ENCODE data around the gene PCDHGB6. TPM values are rescaled to one million over a fixed set of nuclear protein-coding genes. Genes with fewer than 3 reads are reported as not detected.

PCDHGB6 gene
- total RNA-seq, 3 donors from 2014 or later (not counting 1 experiment from before 2014, with no cell fraction given): 2.1 to 5.9 (median 2.9) TPM

DNA sequence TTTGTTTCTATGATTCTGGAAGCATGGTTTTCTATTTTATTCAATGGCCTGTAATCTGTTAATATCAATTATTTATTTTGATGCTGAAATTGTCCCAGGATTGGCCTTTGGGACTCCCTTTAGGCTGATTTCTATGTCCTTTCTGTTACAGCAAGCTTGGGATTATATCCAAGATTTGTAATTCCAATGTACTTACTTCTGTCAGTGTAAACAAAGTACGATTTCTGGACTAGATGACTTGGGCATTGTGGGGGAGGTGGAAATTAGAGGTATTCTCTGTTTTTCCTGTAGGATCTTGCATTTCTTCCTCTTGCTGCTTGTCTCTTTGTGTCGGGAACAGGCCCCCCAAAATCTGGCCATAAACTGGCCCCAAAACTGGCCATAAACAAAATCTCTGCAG lies 26.2 kb downstream of the PCDHGB6 start:
- Mint-ChIP-seq H3K4me3 (no peak overlapping the region), H3K9me3 (peaks cover 3 to 14% of the 10 kb centered on the region in 2 donors), H3K27me3 (ENCODE audit: low read depth in 2 of 2) (peaks cover 27 to 38% of the 10 kb centered on the region in 2 donors), H3K27ac (no peak overlapping the region), H3K4me1 (peaks cover 8 to 16% of the 10 kb centered on the region in 2 donors), H3K36me3 (peaks cover 9% of the 10 kb centered on the region)
- no peak for ATAC-seq
- intact Hi-C loops (cut with micrococcal nuclease): no loop called here
- H3K27ac ChIP-seq (ENCODE audit: low read length): no peak overlapping the region
- whole genome bisulfite sequencing (ENCODE audit: insufficient coverage): 71% methylated on average over 2 of the region's 2 CpGs
- no peak overlapping the region for H3K4me3 ChIP-seq (ENCODE audit: low read length)
- no peaks in the 10 kb centered on the region for H3K36me3 ChIP-seq (ENCODE audit: control insufficient read depth, insufficient read depth, low read length)
- no peak for DNase-seq
- TF ChIP-seq, protein P1, sequence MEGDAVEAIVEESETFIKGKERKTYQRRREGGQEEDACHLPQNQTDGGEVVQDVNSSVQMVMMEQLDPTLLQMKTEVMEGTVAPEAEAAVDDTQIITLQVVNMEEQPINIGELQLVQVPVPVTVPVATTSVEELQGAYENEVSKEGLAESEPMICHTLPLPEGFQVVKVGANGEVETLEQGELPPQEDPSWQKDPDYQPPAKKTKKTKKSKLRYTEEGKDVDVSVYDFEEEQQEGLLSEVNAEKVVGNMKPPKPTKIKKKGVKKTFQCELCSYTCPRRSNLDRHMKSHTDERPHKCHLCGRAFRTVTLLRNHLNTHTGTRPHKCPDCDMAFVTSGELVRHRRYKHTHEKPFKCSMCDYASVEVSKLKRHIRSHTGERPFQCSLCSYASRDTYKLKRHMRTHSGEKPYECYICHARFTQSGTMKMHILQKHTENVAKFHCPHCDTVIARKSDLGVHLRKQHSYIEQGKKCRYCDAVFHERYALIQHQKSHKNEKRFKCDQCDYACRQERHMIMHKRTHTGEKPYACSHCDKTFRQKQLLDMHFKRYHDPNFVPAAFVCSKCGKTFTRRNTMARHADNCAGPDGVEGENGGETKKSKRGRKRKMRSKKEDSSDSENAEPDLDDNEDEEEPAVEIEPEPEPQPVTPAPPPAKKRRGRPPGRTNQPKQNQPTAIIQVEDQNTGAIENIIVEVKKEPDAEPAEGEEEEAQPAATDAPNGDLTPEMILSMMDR (IDR thresholded peaks at IDR 0.05): no peak
- H3K4me1 ChIP-seq (ENCODE audit: control insufficient read depth, insufficient read depth, low read length): peaks cover 15% of the 10 kb centered on the region
- H3K9me3 ChIP-seq (ENCODE audit: control insufficient read depth, insufficient read depth, low read length): peaks cover 24% of the 10 kb centered on the region
- H3K27me3 ChIP-seq (ENCODE audit: control insufficient read depth, insufficient read depth, low read length): peaks cover 53% of the 10 kb centered on the region

DNA sequence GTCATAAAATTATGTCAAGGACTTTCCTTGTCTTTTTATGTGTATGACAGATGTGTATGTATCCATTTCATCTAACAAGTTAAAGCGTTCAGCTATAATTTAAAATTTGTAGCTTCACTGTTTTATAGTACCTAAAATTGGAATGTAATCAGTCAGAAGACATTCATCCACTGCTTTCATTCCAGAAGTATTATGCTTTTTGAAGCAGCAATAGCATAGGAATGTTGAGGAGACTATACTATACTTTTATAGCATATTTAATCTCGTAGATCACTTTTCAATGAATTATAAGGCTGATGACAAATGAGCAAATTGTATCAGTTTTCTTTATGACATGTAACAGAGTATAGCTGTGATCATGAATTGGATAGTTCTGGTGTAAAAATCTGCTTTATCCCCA lies 29.4 kb downstream of the PCDHGB6 start:
- Mint-ChIP-seq H3K4me3 (no peak overlapping the region), H3K36me3 (no peaks in the 10 kb centered on the region), H3K9me3 (peaks cover 3 to 6% of the 10 kb centered on the region in 2 donors), H3K27me3 (ENCODE audit: low read depth in 2 of 2) (peaks cover 7 to 22% of the 10 kb centered on the region in 2 donors), H3K4me1 (no peaks in the 10 kb centered on the region), H3K27ac (no peak overlapping the region)
- Histone ChIP-seq H3K4me3 (ENCODE audit: low read length) (no peak overlapping the region), H3K4me1 (ENCODE audit: control insufficient read depth, insufficient read depth, low read length) (no peaks in the 10 kb centered on the region), H3K36me3 (ENCODE audit: control insufficient read depth, insufficient read depth, low read length) (no peaks in the 10 kb centered on the region), H3K27me3 (ENCODE audit: control insufficient read depth, insufficient read depth, low read length) (peaks cover 24% of the 10 kb centered on the region), H3K27ac (ENCODE audit: low read length) (no peak overlapping the region), H3K9me3 (ENCODE audit: control insufficient read depth, insufficient read depth, low read length) (peaks cover 4% of the 10 kb centered on the region)
- DNase-seq (no peak), ATAC-seq (no peak)
- intact Hi-C loops (cut with micrococcal nuclease): no loop called here
- no CpG with 5 or more reads among the region's 2 CpGs for WGBS (ENCODE audit: insufficient coverage)
- TF ChIP-seq, protein P1 (IDR thresholded peaks at IDR 0.05): no peak

DNA sequence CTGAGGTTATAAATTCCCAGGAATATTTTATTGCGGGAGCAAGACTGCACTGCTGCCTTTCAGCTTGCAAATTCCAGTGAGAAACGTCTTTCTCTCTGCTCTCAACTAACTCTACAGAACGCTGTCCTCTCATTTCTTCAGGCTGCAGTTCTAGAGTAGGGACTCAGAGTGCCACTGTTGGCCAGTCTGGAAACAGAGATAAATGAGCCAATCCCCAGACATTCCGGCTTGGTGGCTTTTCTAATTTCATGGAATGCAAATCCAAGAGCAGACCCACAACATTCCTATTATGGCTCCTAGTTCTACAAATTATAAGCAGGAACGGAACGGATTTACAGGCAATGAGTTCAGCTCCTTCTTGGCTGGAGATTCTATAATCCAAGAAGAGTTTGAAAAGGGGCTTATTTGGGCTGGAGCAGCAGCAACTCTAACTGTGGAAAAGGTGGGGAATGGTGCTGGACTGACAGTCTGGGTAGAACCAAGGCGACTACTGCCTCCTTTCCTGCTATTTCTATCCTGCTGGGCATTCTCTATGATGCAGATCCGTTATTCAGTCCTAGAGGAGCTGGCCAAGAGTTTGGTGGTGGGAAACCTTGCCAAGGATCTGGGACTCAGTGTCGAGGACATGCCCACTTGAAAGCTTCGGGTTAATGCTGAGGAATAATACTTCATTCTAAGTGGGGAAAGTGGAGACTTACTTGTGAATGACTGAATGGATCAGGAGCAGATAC lies 31.8 kb downstream of the PCDHGB6 start:
- 74% methylated on average over 10 of the region's 10 CpGs for WGBS (ENCODE audit: insufficient coverage)
- Mint-ChIP-seq H3K4me1 (no peaks in the 10 kb centered on the region), H3K9me3 (peaks cover 0 to 2% of the 10 kb centered on the region in 2 donors)

More for the DNA sequence above, 31.8 kb downstream of the PCDHGB6 start:
- Histone ChIP-seq H3K27ac (ENCODE audit: low read length) (no peak overlapping the region), H3K4me1 (ENCODE audit: control insufficient read depth, insufficient read depth, low read length) (no peaks in the 10 kb centered on the region), H3K27me3 (ENCODE audit: control insufficient read depth, insufficient read depth, low read length) (peaks cover 13% of the 10 kb centered on the region), H3K4me3 (ENCODE audit: low read length) (no peak overlapping the region), H3K9me3 (ENCODE audit: control insufficient read depth, insufficient read depth, low read length) (no peaks in the 10 kb centered on the region), H3K36me3 (ENCODE audit: control insufficient read depth, insufficient read depth, low read length) (no peaks in the 10 kb centered on the region)
- TF ChIP-seq, protein P1 (IDR thresholded peaks at IDR 0.05): no peak
- peaks cover 3 to 12% of the 10 kb centered on the region in 2 donors for H3K27me3 Mint-ChIP-seq (ENCODE audit: low read depth in 2 of 2)
- intact Hi-C loops (cut with micrococcal nuclease): no loop called here
- H3K4me3 Mint-ChIP-seq: no peak overlapping the region
- no peak for ATAC-seq
- no peaks in the 10 kb centered on the region for H3K36me3 Mint-ChIP-seq
- DNase-seq: no peak
- no peak overlapping the region for H3K27ac Mint-ChIP-seq
